Measurements from ENCODE around the gene GLRA3. TPM values are rescaled to one million over a fixed set of nuclear protein-coding genes. Genes with fewer than 3 reads are reported as not detected.
A peak's percentile ranks its signal among the peaks of the same experiment; 100 is the strongest.
"Not testable (repeated sequence)": the region's sequence is repeated elsewhere in the genome, so short reads cannot be mapped to it uniquely, and the experiment has no call there.

Gene GLRA3
- polyA plus RNA-seq, 5 donors, result 0.04 to 0.12 (median 0.05) TPM; not detected in 2

DNA sequence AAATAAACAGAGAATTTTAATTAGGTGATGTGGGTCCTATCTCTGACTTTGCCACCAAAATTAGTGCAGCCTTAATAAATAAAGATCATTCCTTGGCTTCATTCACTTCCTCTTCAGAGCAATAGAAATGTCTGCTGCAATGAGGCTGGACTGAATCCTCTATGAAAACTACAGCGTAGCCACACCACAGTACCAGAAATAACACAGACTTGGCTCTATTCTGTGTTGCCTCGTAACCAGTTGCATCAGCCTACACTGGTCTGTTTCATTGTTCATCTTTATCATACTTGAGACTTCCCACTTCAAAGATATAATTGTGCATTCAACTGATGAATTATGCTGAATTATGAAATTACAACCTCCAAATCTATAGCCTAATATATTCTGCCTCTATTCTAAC is 15.8 kb downstream of the GLRA3 start:
- no peak for DNase-seq

DNA sequence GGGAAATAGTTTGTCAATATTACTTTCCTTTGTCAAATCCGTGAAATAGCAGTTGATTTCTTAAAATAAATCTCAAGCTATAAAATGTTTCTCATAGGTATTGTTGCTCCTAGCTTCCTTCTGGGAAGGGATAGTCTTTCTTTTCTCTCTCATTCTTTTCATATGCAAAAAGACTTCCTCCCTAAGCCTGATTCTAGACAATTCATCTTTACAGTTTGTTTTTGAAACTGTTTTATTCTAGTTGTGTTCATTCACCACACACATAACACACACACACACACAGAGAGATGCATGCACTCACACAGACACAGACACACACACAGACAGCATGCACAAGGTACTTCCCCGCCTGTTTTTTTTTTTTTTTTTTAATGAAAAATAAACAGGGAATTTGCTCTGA is 18.2 kb downstream of the GLRA3 start:
- no peak for DNase-seq

- DNase-seq, result no peak
Observed at GRCh38 chr4:174808836-174809235, 20.2 kb downstream of the GLRA3 start.

DNA sequence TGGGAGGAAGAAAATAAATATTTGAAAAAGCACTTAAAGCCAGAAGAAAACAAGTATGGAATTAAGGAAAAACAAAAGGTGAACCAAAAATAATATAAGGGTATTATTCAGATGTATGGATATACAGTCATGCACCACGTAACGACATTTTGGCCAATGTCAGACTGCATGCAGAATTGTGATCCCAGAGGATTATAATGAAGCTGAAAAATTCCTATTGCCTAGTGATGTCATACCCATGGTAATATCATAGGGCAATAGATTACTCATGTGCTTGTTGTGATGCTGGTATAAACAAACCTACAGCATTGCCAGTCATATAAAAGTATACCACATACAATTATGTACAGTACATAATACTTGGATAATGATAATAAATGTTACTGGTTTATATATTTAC is 20.9 kb downstream of the GLRA3 start:
- DNase-seq, result no peak

DNA sequence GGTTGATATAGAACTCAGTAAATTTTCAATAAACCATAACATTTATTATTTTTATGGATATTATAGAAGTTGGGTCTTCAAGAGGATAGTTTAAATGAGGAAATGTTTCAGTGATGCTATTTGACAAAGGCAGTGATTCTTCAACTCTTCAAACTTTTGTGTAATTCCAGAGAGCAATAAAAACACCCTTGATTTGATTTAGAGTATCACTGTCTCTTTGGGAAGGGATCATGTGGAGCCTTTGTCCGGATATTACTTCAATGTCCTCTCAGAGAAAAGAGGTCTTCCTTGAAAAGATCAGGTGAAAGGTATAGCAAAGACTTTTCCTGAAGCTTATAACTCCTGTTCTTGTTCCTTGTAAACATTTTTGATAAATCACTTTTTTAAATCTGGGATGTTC is 23.3 kb downstream of the GLRA3 start:
- DNase-seq, result no peak

DNA sequence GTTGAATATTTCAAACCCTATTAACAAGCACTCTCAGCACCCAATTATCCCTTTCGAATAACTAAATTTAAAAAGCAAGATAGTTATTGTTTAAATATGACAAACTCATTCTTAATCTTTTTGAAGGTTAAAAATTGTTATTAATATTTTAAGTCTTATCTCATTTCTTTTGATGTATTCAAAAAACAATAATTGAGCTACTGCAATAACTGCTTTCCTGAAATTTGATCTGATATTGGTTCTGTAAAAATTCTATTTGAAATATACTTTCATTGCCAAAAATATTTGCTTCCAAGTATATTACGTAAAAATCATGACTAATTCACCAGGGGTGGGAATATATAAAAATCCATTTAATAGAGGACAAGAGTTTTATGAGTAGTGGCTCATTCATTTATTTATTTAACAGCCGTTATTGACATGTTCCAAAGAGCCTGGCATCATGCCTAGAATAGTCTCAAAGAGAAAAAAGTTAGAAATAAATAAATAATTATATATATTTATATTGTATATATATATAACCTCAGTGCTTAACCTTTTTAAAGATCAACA is 34.4 kb downstream of the GLRA3 start:
- no peak for DNase-seq

GRCh38 chr4:174789657-174790056 is 39.4 kb downstream of the GLRA3 start:
- no peak for DNase-seq

- not testable (repeated sequence) for DNase-seq
Observed at GRCh38 chr4:174778274-174778986, 50.6 kb downstream of the GLRA3 start.

- no peak for DNase-seq
Observed at GRCh38 chr4:174775366-174775765, 53.7 kb downstream of the GLRA3 start.

GRCh38 chr4:174764105-174764729 is 64.8 kb downstream of the GLRA3 start:
- DNase-seq, result peak; percentile 2 to 8

- no peak for DNase-seq
Observed at GRCh38 chr4:174763454-174764104, 65.5 kb downstream of the GLRA3 start.

GRCh38 chr4:174761451-174761850 is 67.6 kb downstream of the GLRA3 start:
- no peak for DNase-seq

- no peak for DNase-seq
Observed at GRCh38 chr4:174757736-174758135, 71.3 kb downstream of the GLRA3 start.

DNA sequence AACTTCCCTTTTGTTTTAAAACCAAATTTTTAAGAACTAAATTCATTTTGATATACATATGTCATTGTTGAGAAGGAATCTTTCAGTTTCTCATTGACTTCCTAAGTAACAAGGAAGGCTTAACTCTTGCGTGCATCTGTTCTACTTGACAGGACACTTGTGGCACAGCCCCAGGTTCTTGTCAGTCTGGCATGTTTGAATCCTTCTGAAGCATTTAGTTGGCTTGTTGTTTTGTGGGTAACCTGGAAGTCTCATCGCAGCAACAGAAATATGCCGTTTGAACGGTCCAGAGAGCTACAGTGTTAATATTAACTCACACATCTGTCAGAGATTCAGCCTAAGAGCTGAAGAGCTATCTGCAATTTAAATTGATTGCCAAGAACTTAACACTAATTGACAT is 76.0 kb downstream of the GLRA3 start:
- no peak for DNase-seq

DNA sequence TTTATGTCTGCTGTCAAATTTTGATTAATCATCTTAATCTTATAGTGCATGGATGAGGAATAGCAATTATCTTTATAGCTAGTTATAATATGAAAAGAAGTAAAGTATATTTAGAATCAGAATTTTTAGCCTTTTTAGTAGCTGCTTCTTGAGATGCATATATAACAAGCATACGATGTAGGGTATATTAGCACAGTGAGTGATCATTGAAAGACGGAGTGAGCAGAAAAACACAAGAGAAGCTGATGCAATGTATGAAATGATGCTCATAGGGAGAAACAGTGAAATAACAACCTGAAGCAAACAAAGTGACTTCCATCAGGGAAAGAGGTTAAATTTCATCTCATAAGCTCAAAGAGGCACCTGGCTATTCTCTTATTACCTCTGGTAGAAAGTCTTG is 77.0 kb downstream of the GLRA3 start:
- no peak for DNase-seq

DNA sequence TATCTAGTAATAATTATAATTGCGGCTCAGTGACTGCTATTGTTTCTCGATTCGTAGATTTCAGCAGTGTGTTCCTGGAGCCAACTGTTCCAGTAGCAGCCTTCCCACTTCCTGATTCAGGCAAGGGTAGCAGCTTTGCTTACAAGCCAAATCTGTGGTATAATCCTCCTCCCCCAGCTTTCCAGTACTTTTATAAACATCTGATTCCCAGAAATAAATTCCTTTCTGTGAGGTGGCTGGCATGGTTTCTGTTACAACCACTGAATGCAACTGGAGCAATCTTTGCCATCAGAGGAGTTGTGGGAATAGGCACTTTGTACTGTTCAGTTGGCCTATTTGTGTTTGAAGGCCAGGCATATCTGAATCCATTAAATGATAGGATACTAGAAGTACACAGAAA is 80.0 kb downstream of the GLRA3 start:
- DNase-seq, result no peak

GRCh38 chr4:174746710-174747109 is 82.3 kb downstream of the GLRA3 start:
- DNase-seq, result no peak

GRCh38 chr4:174742561-174742960 is 86.5 kb downstream of the GLRA3 start:
- DNase-seq, result no peak

DNA sequence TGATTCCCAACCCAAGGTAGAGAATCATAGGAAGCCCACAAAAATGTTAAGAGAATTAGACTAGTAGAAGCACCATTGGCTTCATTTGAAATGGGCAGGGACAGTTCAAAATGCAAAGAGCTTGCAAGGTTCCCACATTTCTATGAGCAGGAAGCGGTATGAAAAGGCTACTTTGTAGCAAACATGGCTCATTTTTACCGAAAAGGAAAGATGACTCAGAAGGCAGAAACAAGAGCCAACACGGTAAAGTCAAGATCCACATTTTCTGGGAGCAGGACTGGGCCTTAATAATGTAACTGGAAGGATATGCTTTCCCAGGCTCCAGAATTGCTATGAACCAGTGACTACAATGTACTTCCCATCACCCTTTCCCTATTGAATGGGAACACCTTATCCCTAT is 89.5 kb downstream of the GLRA3 start:
- no peak for DNase-seq

DNA sequence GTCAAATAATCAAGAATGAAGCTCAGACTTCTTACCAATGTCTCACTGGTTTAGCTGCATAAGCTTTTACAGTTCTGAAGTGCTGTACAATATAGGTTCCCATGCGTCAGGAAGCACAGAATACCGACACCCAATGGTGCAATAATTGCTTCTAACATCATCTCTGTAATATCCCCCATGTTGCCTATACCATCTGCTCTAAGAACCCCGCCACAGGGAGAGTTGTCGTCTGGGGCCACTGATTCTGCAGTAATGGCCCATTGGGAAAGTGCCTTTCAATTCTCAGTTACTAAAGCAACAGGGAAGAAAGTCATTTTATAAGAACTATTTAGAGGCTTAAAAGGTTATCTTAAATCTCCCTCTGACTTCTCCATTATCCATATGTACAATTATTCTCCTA is 94.9 kb downstream of the GLRA3 start:
- no peak for DNase-seq

DNA sequence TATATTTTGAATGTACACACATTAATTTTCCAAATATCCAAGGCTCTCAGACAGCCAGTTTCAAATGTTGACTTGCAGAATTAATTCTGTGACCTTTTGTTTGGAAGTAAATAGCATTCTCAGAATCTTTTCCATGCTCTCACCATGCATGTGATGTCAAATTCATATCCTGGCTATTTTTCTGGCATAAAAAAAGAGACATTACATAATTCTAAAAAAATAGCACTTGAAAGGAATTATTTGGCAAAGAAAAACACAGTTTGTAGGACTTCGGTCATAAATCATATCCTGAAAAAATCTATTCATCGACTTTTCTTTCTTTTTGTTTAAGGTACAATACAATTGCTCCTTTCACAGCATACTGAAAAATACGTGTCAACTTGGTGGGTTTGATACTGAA is 111.2 kb downstream of the GLRA3 start:
- DNase-seq, result no peak

DNA sequence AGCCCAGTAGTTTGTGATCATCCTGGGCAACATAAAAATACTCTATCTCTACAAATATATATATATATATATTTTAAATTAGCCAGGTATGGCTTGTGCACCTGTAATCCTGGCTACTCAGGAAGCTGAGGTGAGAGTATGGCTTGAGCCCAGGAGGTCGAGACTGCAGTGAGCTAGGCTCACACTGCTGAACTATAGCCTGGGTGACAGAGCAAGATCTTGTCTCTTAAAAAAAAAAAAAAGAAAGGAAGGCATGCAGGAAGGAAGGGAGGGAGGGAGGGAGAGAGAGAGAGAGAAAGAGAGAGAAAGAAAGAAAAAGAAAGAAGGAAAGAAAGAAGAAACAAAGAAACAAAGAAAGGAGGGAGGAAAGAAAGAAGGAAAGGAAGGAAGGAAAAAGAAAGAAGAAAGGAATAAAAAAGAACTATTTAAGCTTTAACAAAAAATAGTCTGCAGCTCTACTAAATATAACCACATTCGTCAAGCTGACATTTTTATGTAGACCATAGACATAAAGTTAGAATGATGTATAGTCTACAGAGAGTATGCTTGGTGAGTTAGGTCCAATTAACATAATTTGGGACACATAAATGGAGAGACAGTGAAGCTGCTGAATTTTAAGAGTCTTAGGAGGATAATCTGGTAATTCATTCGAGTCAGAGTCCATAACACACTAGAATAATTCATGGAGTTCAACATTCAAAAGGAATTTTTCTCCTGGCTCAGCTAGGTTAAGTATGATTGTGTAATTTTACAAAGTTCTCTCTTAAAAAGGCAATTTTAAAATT is 111.9 kb downstream of the GLRA3 start:
- no peak for DNase-seq
